Endothelial cell of umbilical vein (primary cell): Measurements from ENCODE around the gene MCM5. TPM values are rescaled to one million over a fixed set of nuclear protein-coding genes. Genes with fewer than 3 reads are reported as not detected.

Experiments used
- BruUV-seq: library from RNA; stranded (reverse); fragments of 400-500 nt; replicated peaks from 2 replicates; lab custom pipeline; 2021; lab: Mats Ljungman, UMichigan
- CTCF ChIA-PET: fragments of 300-600, 350-600 bp; sonication (Branson Sonifier 250); formaldehyde crosslinking; loops from one replicate; lab custom pipeline; 2021; ENCODE audit warnings: antibody characterized with exemption, inconsistent platforms; lab: Charles Lee
- POLR2A ChIA-PET: fragments of 300-600, 350-600 bp; sonication (Branson Sonifier 250); formaldehyde crosslinking; loops from one replicate; lab custom pipeline; 2021; ENCODE audit warnings: antibody characterized with exemption, inconsistent platforms; lab: Charles Lee
- DNase-seq: peaks from one replicate; pipeline ENCODE4 v3.0.0-alpha.2; 2011; ENCODE audit warnings: low read depth, low spot score
- FAIRE-seq: peaks from 2 replicates; lab custom pipeline; 2011; peaks lifted over from hg19 to GRCh38; lab: Jason Lieb, UNC
- H2AFZ ChIP-seq: 2 replicates; pipeline ENCODE4 v1.6.0; 2012; ENCODE audit warnings: low read depth, low read length, control low read depth, inconsistent platforms
- H3K27ac ChIP-seq: 2 replicates; pipeline ENCODE4 v1.5.1; 2011; ENCODE audit warnings: low read depth, mild to moderate bottlenecking, control low read depth, low read length, moderate library complexity; ENCODE audit not compliant: insufficient read depth
- H3K27me3 ChIP-seq, 2 experiments: 2 replicates each; pipeline versions ENCODE4 v1.6.0 to v1.6.1; 2011; ENCODE audit warnings: low read length in 2 of 2, mixed read lengths in 1 of 2; ENCODE audit not compliant: control insufficient read depth in 2 of 2, insufficient read depth in 2 of 2
- H3K36me3 ChIP-seq, 2 experiments: 2 replicates in 1 of 2; 3 replicates in 1 of 2; pipeline ENCODE4 v1.5.1; 2011; ENCODE audit warnings: low read length in 2 of 2, mild to moderate bottlenecking in 1 of 2, moderate library complexity in 1 of 2; ENCODE audit not compliant: control insufficient read depth in 2 of 2, insufficient read depth in 2 of 2; ENCODE audit errors: extremely low read depth in 1 of 2
- H3K4me1 ChIP-seq: 3 replicates; pipeline ENCODE4 v1.5.1; 2011; ENCODE audit warnings: mild to moderate bottlenecking, low read length; ENCODE audit not compliant: control insufficient read depth, insufficient read depth; ENCODE audit errors: extremely low read depth
- H3K4me2 ChIP-seq: 2 replicates; pipeline ENCODE4 v1.6.1; 2011; ENCODE audit warnings: low read length, control low read depth, mixed read lengths; ENCODE audit not compliant: insufficient read depth
- H3K4me3 ChIP-seq, 3 experiments: fragments of 200-600 bp in 1 of 3; sonication (generic), shearing (Covaris generic) in 1 of 3; replicated peaks in 1 of 3; 2 replicates each; pipeline ENCODE4 v1.5.1; 2011 to 2016; ENCODE audit warnings: control low read depth in 3 of 3, low read length in 3 of 3, mild to moderate bottlenecking in 2 of 3, inconsistent platforms in 1 of 3, low read depth in 1 of 3, moderate library complexity in 1 of 3; ENCODE audit not compliant: insufficient read depth in 1 of 3
- H3K79me2 ChIP-seq: 2 replicates; pipeline ENCODE4 v1.6.0; 2012; ENCODE audit warnings: low read length, inconsistent platforms; ENCODE audit not compliant: control insufficient read depth, insufficient read depth
- H3K9ac ChIP-seq: replicated peaks from 2 replicates; pipeline ENCODE3; 2011; ENCODE audit warnings: low read length, control low read depth; ENCODE audit not compliant: insufficient read depth; ENCODE audit errors: extremely low read depth
- H3K9me1 ChIP-seq: replicated peaks from 3 replicates; pipeline ENCODE4 v1.6.0; 2011; ENCODE audit warnings: mild to moderate bottlenecking, low read length; ENCODE audit not compliant: control insufficient read depth, insufficient read depth; ENCODE audit errors: extremely low read depth
- H3K9me3 ChIP-seq: replicated peaks from 2 replicates; pipeline ENCODE4 v1.5.1; 2012; ENCODE audit warnings: low read length, inconsistent platforms; ENCODE audit not compliant: control insufficient read depth, insufficient read depth
- H4K20me1 ChIP-seq: replicated peaks from 2 replicates; pipeline ENCODE3; 2011; ENCODE audit warnings: mild to moderate bottlenecking, low read length; ENCODE audit not compliant: control insufficient read depth, insufficient read depth; ENCODE audit errors: extremely low read depth
- CTCF ChIP-seq, 2 donors: IDR thresholded peaks; 1 replicate in 1 of 2; 2 replicates in 1 of 2; pipeline ENCODE4 v1.5.1; 2011; ENCODE audit warnings: low read length in 2 of 2, mild to moderate bottlenecking in 2 of 2, moderate library complexity in 2 of 2, control low read depth in 1 of 2, inconsistent platforms in 1 of 2, low read depth in 1 of 2; ENCODE audit not compliant: insufficient read depth in 1 of 2; ENCODE audit errors: extremely low read depth in 1 of 2
- EZH2 ChIP-seq: IDR thresholded peaks from 2 replicates; pipeline ENCODE4 v1.6.1; 2012; ENCODE audit warnings: borderline replicate concordance, low read depth, mild to moderate bottlenecking, moderate library complexity, low read length, inconsistent platforms; ENCODE audit not compliant: severe bottlenecking
- FOS ChIP-seq: IDR thresholded peaks from 2 replicates; pipeline ENCODE4 v1.6.1; 2011; ENCODE audit warnings: mild to moderate bottlenecking, low read length, moderate library complexity, borderline replicate concordance; ENCODE audit not compliant: insufficient read depth
- GATA2 ChIP-seq: IDR thresholded peaks from 2 replicates; pipeline ENCODE4 v1.7.0; 2011; ENCODE audit warnings: low read depth, mild to moderate bottlenecking, moderate library complexity, mixed read lengths, low read length; ENCODE audit not compliant: insufficient read length, insufficient read depth
- JUN ChIP-seq: IDR thresholded peaks from 2 replicates; pipeline ENCODE4 v1.6.1; 2011; ENCODE audit warnings: borderline replicate concordance, low read depth; ENCODE audit not compliant: insufficient read length, insufficient read depth
- MAX ChIP-seq: IDR thresholded peaks from 2 replicates; pipeline ENCODE4 v1.6.1; 2011; ENCODE audit not compliant: insufficient read depth, insufficient read length
- MYC ChIP-seq: IDR thresholded peaks from one replicate; pipeline ENCODE4 v1.6.1; 2011; ENCODE audit warnings: mild to moderate bottlenecking, low read depth, low read length
- POLR2A ChIP-seq: IDR thresholded peaks from 2 replicates; pipeline ENCODE4 v1.6.1; 2012; ENCODE audit warnings: low read depth, mild to moderate bottlenecking, control low read depth, low read length
- POLR2AphosphoS5 ChIP-seq: IDR thresholded peaks from 2 replicates; pipeline ENCODE4 v1.6.1; 2012; ENCODE audit warnings: low read depth, mild to moderate bottlenecking, control low read depth, low read length, moderate library complexity; ENCODE audit not compliant: insufficient read depth
- dilution Hi-C: fragments of 300-500 bp; cut with MboI; formaldehyde crosslinking; loops from one replicate; pipeline ENCODE4 v1.15.0; 2019; ENCODE audit warnings: low sequenced_read_pairs; ENCODE audit not compliant: extremely low pct_ligation_motif_present
- intact Hi-C: fragments of 100-400 bp; cut with micrococcal nuclease; formaldehyde crosslinking; loops from one replicate; pipeline ENCODE4 v1.10.0; 2022
- polyA plus RNA-seq, 4 experiments: library from polyadenylated mRNA; depleted of rRNA in 3 of 4; stranded (reverse) in 3 of 4; unstranded in 1 of 4; fragments of >200 nt; gene quantifications; 2 replicates each; pipeline versions ENCODE4 v1.2.1 to v1.2.3, GENCODE V29; 2011 to 2012; ENCODE audit warnings: missing spikeins in 1 of 4
- total RNA-seq: library from RNA; stranded (reverse); gene quantifications from 2 replicates; pipeline ENCODE4 v1.2.3, GENCODE V29; 2021

The MCM5 gene
- total and polyA plus RNA-seq, 2 donors (not counting 3 experiments of a cell fraction or from before 2014, with no cell fraction given), result 67.8 to 111 TPM

GRCh38 chr22:35418088-35418487 is 18.1 kb downstream of the MCM5 start:
- intact Hi-C loops, result no loop called here
- BruUV-seq, result no TSS peak
- DNase-seq, result no peak

More at GRCh38 chr22:35418088-35418487, 18.1 kb downstream of the MCM5 start:
- Histone ChIP-seq H3K79me2 (no peaks in the 10 kb centered on the region), H3K9ac (no peak overlapping the region), H4K20me1 (no peaks in the 10 kb centered on the region), H3K36me3 (peaks cover 18 to 30% of the 10 kb centered on the region in 2 experiments), H3K4me3 (no peak overlapping the region), H3K9me1 (no peaks in the 10 kb centered on the region), H3K9me3 (no peaks in the 10 kb centered on the region), H3K27ac (no peak overlapping the region), H3K4me1 (no peaks in the 10 kb centered on the region), H3K27me3 (no peaks in the 10 kb centered on the region), H2AFZ (no peak overlapping the region), H3K4me2 (no peak overlapping the region)
- ChIA-PET CTCF (interaction anchor here (5.0 kb wide), 1 partner anchor 12 kb away, joined by 27 read pairs; no protein-coding TSS in a partner anchor), POLR2A (no interaction called here)
- no peak for FAIRE-seq
- TF ChIP-seq CTCF (IDR thresholded peaks at IDR 0.05; ENCODE audit: extremely low read depth in 1 of 2, insufficient read depth in 1 of 2, low read depth in 1 of 2, low read length in 2 of 2), result no peak
- TF ChIP-seq EZH2, result no peak
- TF ChIP-seq POLR2A, result no peak
- no peak for TF ChIP-seq MAX
- no peak for TF ChIP-seq JUN
- no peak for TF ChIP-seq MYC
- TF ChIP-seq GATA2, result no peak
- TF ChIP-seq FOS, result no peak
- TF ChIP-seq POLR2AphosphoS5, result no peak
- dilution Hi-C loops, result no loop called here
